CD14-positive monocyte (primary cell): ENCODE results near the gene STARD6. TPM values are rescaled to one million over a fixed set of nuclear protein-coding genes. Genes with fewer than 3 reads are reported as not detected.

ENCODE experiments used
- DNase-seq, 3 donors: peaks; one replicate each; pipeline ENCODE4 v3.0.0-alpha.2; 2011 to 2022
- H2AFZ ChIP-seq: 2 replicates; pipeline ENCODE4 v1.6.0; 2012; ENCODE audit warnings: mild to moderate bottlenecking, low read depth, low read length, inconsistent platforms; ENCODE audit not compliant: insufficient read depth, poor library complexity, severe bottlenecking
- H3K27ac ChIP-seq, 2 donors: 1 replicate in 1 of 2; 2 replicates in 1 of 2; pipeline ENCODE4 v1.5.1; 2012 to 2013; ENCODE audit warnings: low read length in 2 of 2, control low read depth in 1 of 2, inconsistent platforms in 1 of 2, low read depth in 1 of 2, mild to moderate bottlenecking in 1 of 2
- H3K27me3 ChIP-seq, 2 donors: one replicate each; pipeline versions ENCODE4 v1.6.0 to v1.6.1; 2011 to 2013; ENCODE audit warnings: low read length in 2 of 2; ENCODE audit not compliant: control insufficient read depth in 2 of 2, insufficient read depth in 2 of 2
- H3K36me3 ChIP-seq, 2 donors: replicated peaks in 1 of 2; 1 replicate in 1 of 2; 2 replicates in 1 of 2; pipeline versions ENCODE4 v1.5.1 to v1.6.1; 2012 to 2013; ENCODE audit warnings: low read length in 2 of 2, control low read depth in 1 of 2, inconsistent platforms in 1 of 2, mild to moderate bottlenecking in 1 of 2; ENCODE audit not compliant: insufficient read depth in 2 of 2, control insufficient read depth in 1 of 2
- H3K4me1 ChIP-seq, 2 donors: 1 replicate in 1 of 2; 2 replicates in 1 of 2; pipeline versions ENCODE4 v1.5.1 to v1.6.1; 2012 to 2013; ENCODE audit warnings: low read length in 2 of 2, control low read depth in 1 of 2, inconsistent platforms in 1 of 2, mild to moderate bottlenecking in 1 of 2, moderate library complexity in 1 of 2; ENCODE audit not compliant: insufficient read depth in 2 of 2, control insufficient read depth in 1 of 2
- H3K4me2 ChIP-seq: replicated peaks from 2 replicates; pipeline ENCODE3; 2012; ENCODE audit warnings: low read length, moderate library complexity, mild to moderate bottlenecking; ENCODE audit not compliant: poor library complexity, severe bottlenecking; ENCODE audit errors: extremely low read depth
- H3K4me3 ChIP-seq, 3 experiments: fragments of 200-600 bp in 1 of 3; sonication (generic) in 1 of 3; replicated peaks in 1 of 3; 1 replicate in 2 of 3; 2 replicates in 1 of 3; pipeline ENCODE4 v1.5.1; 2011 to 2013; ENCODE audit warnings: low read length in 3 of 3, mild to moderate bottlenecking in 3 of 3, control low read depth in 2 of 3, low read depth in 2 of 3, inconsistent platforms in 1 of 3, moderate library complexity in 1 of 3
- H3K79me2 ChIP-seq: 2 replicates; pipeline ENCODE4 v1.6.0; 2012; ENCODE audit warnings: mild to moderate bottlenecking, control low read depth, inconsistent platforms, low read length, moderate library complexity; ENCODE audit not compliant: insufficient read depth
- H3K9ac ChIP-seq: 2 replicates; pipeline ENCODE4 v1.6.0; 2017; ENCODE audit warnings: low read length, mild to moderate bottlenecking; ENCODE audit not compliant: insufficient read depth, poor library complexity, severe bottlenecking
- H3K9me3 ChIP-seq, 2 donors: replicated peaks in 1 of 2; 1 replicate in 1 of 2; 2 replicates in 1 of 2; pipeline versions ENCODE4 v1.5.1 to v1.6.1; 2012 to 2013; ENCODE audit warnings: low read length in 2 of 2, control low read depth in 1 of 2; ENCODE audit not compliant: control insufficient read depth in 1 of 2, insufficient read depth in 1 of 2
- H4K20me1 ChIP-seq: 2 replicates; pipeline ENCODE4 v1.6.0; 2012; ENCODE audit warnings: mild to moderate bottlenecking, low read length, control low read depth, moderate library complexity; ENCODE audit not compliant: insufficient read depth
- H3K27ac Mint-ChIP-seq, 7 donors: one replicate each; pipeline ENCODE4 v1.8.0; 2020; ENCODE audit warnings: mild to moderate bottlenecking in 7 of 7, mixed read lengths in 7 of 7, moderate library complexity in 6 of 7, inconsistent platforms in 2 of 7
- H3K27me3 Mint-ChIP-seq, 3 donors: one replicate each; pipeline ENCODE4 v1.8.0; 2021 to 2022; ENCODE audit warnings: low read depth in 3 of 3, mild to moderate bottlenecking in 3 of 3, mixed read lengths in 3 of 3, moderate library complexity in 3 of 3, inconsistent platforms in 1 of 3
- H3K36me3 Mint-ChIP-seq, 2 donors: one replicate each; pipeline ENCODE4 v1.8.0; 2020; ENCODE audit warnings: mixed read lengths in 2 of 2, inconsistent platforms in 1 of 2, mild to moderate bottlenecking in 1 of 2
- H3K4me1 Mint-ChIP-seq: one replicate; pipeline ENCODE4 v1.8.0; 2020; ENCODE audit warnings: mild to moderate bottlenecking, mixed read lengths
- H3K4me3 Mint-ChIP-seq, 2 donors: one replicate each; pipeline ENCODE4 v1.8.0; 2020; ENCODE audit warnings: mild to moderate bottlenecking in 2 of 2, mixed read lengths in 2 of 2, moderate library complexity in 1 of 2
- H3K9me3 Mint-ChIP-seq, 7 donors: one replicate each; pipeline ENCODE4 v1.8.0; 2020 to 2022; ENCODE audit warnings: mixed read lengths in 7 of 7, mild to moderate bottlenecking in 6 of 7, moderate library complexity in 6 of 7, inconsistent platforms in 2 of 7
- CTCF ChIP-seq: fragments of 200-600 bp; IDR thresholded peaks from one replicate; pipeline ENCODE4 v1.8.0; 2022; ENCODE audit warnings: antibody characterized with exemption, mild to moderate bottlenecking
- WGBS: methylation state at CpG from one replicate; pipeline ENCODE4 v1.1.5; 2013; ENCODE audit warnings: missing lambda C conversion rate; ENCODE audit not compliant: insufficient coverage; 5-methylcytosine and 5-hydroxymethylcytosine counted together
- intact Hi-C, 2 donors: fragments of 100-400 bp; cut with micrococcal nuclease; formaldehyde crosslinking; loops; one replicate each; pipeline versions ENCODE4 v1.15.0 to v1.15.1; 2023
- polyA plus RNA-seq, 3 donors: library from polyadenylated mRNA; depleted of rRNA in 1 of 3; unstranded in 2 of 3; stranded (reverse) in 1 of 3; fragments of 300-500 nt in 2 of 3; fragments of >200 nt in 1 of 3; fragmentation: Illumina TruSeq in 2 of 3; gene quantifications; 1 replicate in 2 of 3; 2 replicates in 1 of 3; pipeline ENCODE4 v1.2.3, GENCODE V29; 2012 to 2021

STARD6 gene
- polyA plus RNA-seq, 3 donors: not detected

GRCh38 chr18:54296062-54296461, 61.6 kb downstream of the STARD6 start:
- no CpG with 5 or more reads among the region's 2 CpGs for WGBS
- no peak for TF ChIP-seq CTCF
- no peaks in the 10 kb centered on the region for H3K4me1 Mint-ChIP-seq

GRCh38 chr18:54294274-54294673, 63.4 kb downstream of the STARD6 start:
- peaks cover 0 to 11% (median 4%) of the 10 kb centered on the region in 7 donors for H3K9me3 Mint-ChIP-seq
- no peak for DNase-seq
- H3K4me1 Mint-ChIP-seq: no peaks in the 10 kb centered on the region

More at GRCh38 chr18:54296062-54296461, 61.6 kb downstream of the STARD6 start:
- Mint-ChIP-seq H3K9me3 (peaks cover 3 to 12% (median 7%) of the 10 kb centered on the region in 7 donors), H3K27me3 (peaks cover 0 to 4% (median 2%) of the 10 kb centered on the region in 3 donors), H3K4me3 (no peak overlapping the region), H3K27ac (no peak overlapping the region), H3K36me3 (peaks cover 19% of the 10 kb centered on the region in 2 donors)
- Histone ChIP-seq H3K4me1 (no peaks in the 10 kb centered on the region), H3K27ac (no peak overlapping the region), H3K9ac (no peak overlapping the region), H4K20me1 (no peaks in the 10 kb centered on the region), H2AFZ (no peak overlapping the region), H3K27me3 (no peaks in the 10 kb centered on the region), H3K79me2 (no peaks in the 10 kb centered on the region), H3K9me3 (peaks cover 10 to 12% of the 10 kb centered on the region in 2 donors), H3K4me3 (no peak overlapping the region), H3K4me2 (no peak overlapping the region), H3K36me3 (peaks cover 21 to 27% of the 10 kb centered on the region in 2 donors)
- intact Hi-C loops: no loop called here
- no peak for DNase-seq

More at GRCh38 chr18:54294274-54294673, 63.4 kb downstream of the STARD6 start:
- H3K4me3 Mint-ChIP-seq: no peak overlapping the region
- H3K4me1 ChIP-seq: no peaks in the 10 kb centered on the region
- H3K79me2 ChIP-seq: no peaks in the 10 kb centered on the region
- no peaks in the 10 kb centered on the region for H3K27me3 Mint-ChIP-seq
- no peaks in the 10 kb centered on the region for H3K27me3 ChIP-seq
- intact Hi-C loops: no loop called here
- H2AFZ ChIP-seq: no peak overlapping the region
- peaks cover 22 to 31% of the 10 kb centered on the region in 2 donors for H3K36me3 Mint-ChIP-seq
- no peak overlapping the region for H3K27ac ChIP-seq
- no CpG with 5 or more reads among the region's 4 CpGs for WGBS
- no peak overlapping the region for H3K4me3 ChIP-seq
- no peak overlapping the region for H3K4me2 ChIP-seq
- H3K27ac Mint-ChIP-seq: no peak overlapping the region
- TF ChIP-seq CTCF: no peak
- H3K36me3 ChIP-seq: peaks cover 26 to 28% of the 10 kb centered on the region in 2 donors
- H3K9ac ChIP-seq: no peak overlapping the region
- peaks cover 3 to 9% of the 10 kb centered on the region in 2 donors for H3K9me3 ChIP-seq
- H4K20me1 ChIP-seq: no peaks in the 10 kb centered on the region
